Gastrocnemius medialis (tissue), 4 donors: ENCODE results near the gene CCNC.

Experiments
- CTCF ChIP-seq, 5 experiments: fragments of 450-650 bp in 3 of 5; fragments of 200-600 bp in 2 of 5; sonication (generic) in 2 of 5; IDR thresholded peaks in 4 of 5; conservative IDR thresholded peaks in 1 of 5; 1 replicate in 4 of 5; 2 replicates in 1 of 5; pipeline ENCODE4 v1.5.1; 2016 to 2019; ENCODE audit warnings: antibody characterized with exemption in 5 of 5, mild to moderate bottlenecking in 3 of 5, moderate library complexity in 3 of 5
- POLR2A ChIP-seq, 2 donors: fragments of 450-650 bp; IDR thresholded peaks; one replicate each; pipeline ENCODE4 v1.6.1; 2017; ENCODE audit warnings: antibody characterized with exemption in 2 of 2, mild to moderate bottlenecking in 2 of 2, moderate library complexity in 2 of 2

DNA sequence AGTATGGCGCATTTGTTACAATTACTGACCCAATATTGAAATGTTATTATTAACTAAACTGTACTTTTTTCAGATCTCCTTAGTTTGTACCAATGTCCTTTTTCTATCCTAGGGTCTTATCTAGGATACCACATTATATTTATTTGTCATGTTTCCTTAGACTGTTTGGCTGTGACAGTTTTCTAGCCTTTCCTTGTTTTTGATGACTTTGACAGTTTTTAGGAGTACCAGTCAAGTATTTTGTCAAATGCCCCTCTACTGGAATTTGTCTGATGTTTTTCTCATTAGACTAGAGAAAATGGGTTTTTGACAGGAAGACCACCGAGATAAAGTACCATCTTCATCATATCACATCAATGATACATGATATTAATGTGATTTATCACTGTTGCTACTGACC is 14.6 kb downstream of the CCNC start:
- TF ChIP-seq CTCF (IDR thresholded peaks at IDR 0.05 in 4 of 5, conservative IDR thresholded peaks at IDR 0.05 in 1 of 5) (no peak), POLR2A (IDR thresholded peaks at IDR 0.05) (no peak)
